ENCODE data around the gene EPAS1.

- no peak for TF ChIP-seq CTCF (conservative IDR thresholded peaks at IDR 0.05)
- TF ChIP-seq ZFX (IDR thresholded peaks at IDR 0.05) = no peak
These were observed 6.0 kb downstream of the EPAS1 start for GRCh38 chr2:46303233-46303632.
